HG03469 (cell line): Measurements from ENCODE around the gene FBLN5.
"Not testable (repeated sequence)": the region's sequence is repeated elsewhere in the genome, so short reads cannot be mapped to it uniquely, and the experiment has no call there.

Source experiments
- ATAC-seq: cut with Tn5 transposase; IDR thresholded peaks from one replicate; pipeline ENCODE4 v1.9.1; 2021; ENCODE audit warnings: mild to moderate bottlenecking, moderate library complexity, moderate number of reproducible peaks; ENCODE audit not compliant: unreplicated experiment

The FBLN5 gene

GRCh38 chr14:91869556-91869955 is 77.9 kb downstream of the FBLN5 start:
- ATAC-seq, result no peak

- no peak for ATAC-seq
Observed at GRCh38 chr14:91867316-91867988, 80.0 kb downstream of the FBLN5 start, which contains the start of gene TC2N. TC2N (minus strand) TSS chr14:91867536; CDS start chr14:91813769, 53,767 bp downstream.

GRCh38 chr14:91866511-91867295 is 80.8 kb downstream of the FBLN5 start:
- no peak for ATAC-seq

GRCh38 chr14:91866061-91866460 is 81.4 kb downstream of the FBLN5 start:
- ATAC-seq, result no peak

GRCh38 chr14:91862417-91862816 is 85.1 kb downstream of the FBLN5 start:
- no peak for ATAC-seq

GRCh38 chr14:91861091-91861490 is 86.4 kb downstream of the FBLN5 start:
- no peak for ATAC-seq

- no peak for ATAC-seq
Observed at GRCh38 chr14:91860238-91860637, 87.3 kb downstream of the FBLN5 start.

GRCh38 chr14:91858536-91859275 is 88.8 kb downstream of the FBLN5 start:
- peak; percentile 44 for ATAC-seq

GRCh38 chr14:91857614-91858013 is 89.9 kb downstream of the FBLN5 start:
- no peak for ATAC-seq

- no peak for ATAC-seq
Observed at GRCh38 chr14:91854327-91854934, 93.1 kb downstream of the FBLN5 start.

GRCh38 chr14:91851563-91851962 is 95.9 kb downstream of the FBLN5 start:
- no peak for ATAC-seq

GRCh38 chr14:91848504-91849001 is 98.9 kb downstream of the FBLN5 start:
- no peak for ATAC-seq

GRCh38 chr14:91847693-91848092 is 99.8 kb downstream of the FBLN5 start:
- no peak for ATAC-seq

- no peak for ATAC-seq
Observed at GRCh38 chr14:91845652-91846051, 101.8 kb downstream of the FBLN5 start.

GRCh38 chr14:91845056-91845455 is 102.4 kb downstream of the FBLN5 start:
- ATAC-seq, result not testable (repeated sequence)

GRCh38 chr14:91844029-91844428 is 103.5 kb downstream of the FBLN5 start:
- ATAC-seq, result no peak

- no peak for ATAC-seq
Observed at GRCh38 chr14:91843437-91843836, 104.1 kb downstream of the FBLN5 start.

- ATAC-seq, result no peak
Observed at GRCh38 chr14:91841065-91841464, 106.4 kb downstream of the FBLN5 start.

GRCh38 chr14:91839749-91840148 is 107.7 kb downstream of the FBLN5 start:
- ATAC-seq, result no peak

- ATAC-seq, result no peak
Observed at GRCh38 chr14:91837076-91837475, 110.4 kb downstream of the FBLN5 start.
